Measurements from ENCODE around the gene TRIM41.

TRIM41 gene

DNA sequence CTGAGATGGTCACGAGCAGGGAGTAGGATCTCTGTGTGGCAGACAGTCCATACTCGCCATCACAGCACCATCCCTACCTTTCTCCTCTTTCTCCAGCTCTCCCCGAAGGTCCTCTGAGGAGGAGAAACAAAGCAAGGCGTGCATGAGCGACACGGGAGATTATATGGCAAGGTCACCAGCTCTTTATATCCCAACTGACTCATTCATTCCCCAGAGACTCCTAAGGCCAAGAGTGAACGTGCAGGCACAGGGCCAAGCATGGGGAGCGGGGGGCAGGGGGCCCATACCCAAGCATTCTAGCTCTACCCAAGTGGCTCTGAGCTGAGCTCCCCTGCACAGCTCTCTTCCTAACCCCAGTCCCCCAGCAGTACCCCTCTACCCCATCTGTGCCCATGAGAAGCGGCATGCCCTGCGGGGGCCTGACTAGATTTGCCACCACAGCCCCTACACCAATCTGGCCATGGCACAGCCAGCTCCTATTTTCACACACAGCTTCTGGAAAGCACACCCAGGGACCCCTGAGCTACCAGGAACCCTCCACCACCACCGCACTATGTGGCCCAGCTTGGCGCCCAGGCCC, 24.9 kb upstream of the TRIM41 start:
- no peak for DNase-seq (ENCODE audit: low read depth in 1 of 2, low spot score in 1 of 2)
- no peaks in the 10 kb centered on the region for H3K27me3 ChIP-seq (ENCODE audit: insufficient read depth, poor library complexity, severe bottlenecking)
- H3K4me3 ChIP-seq (replicated peaks; ENCODE audit: insufficient read depth, low read length), result no peak overlapping the region
- TF ChIP-seq, protein P1, sequence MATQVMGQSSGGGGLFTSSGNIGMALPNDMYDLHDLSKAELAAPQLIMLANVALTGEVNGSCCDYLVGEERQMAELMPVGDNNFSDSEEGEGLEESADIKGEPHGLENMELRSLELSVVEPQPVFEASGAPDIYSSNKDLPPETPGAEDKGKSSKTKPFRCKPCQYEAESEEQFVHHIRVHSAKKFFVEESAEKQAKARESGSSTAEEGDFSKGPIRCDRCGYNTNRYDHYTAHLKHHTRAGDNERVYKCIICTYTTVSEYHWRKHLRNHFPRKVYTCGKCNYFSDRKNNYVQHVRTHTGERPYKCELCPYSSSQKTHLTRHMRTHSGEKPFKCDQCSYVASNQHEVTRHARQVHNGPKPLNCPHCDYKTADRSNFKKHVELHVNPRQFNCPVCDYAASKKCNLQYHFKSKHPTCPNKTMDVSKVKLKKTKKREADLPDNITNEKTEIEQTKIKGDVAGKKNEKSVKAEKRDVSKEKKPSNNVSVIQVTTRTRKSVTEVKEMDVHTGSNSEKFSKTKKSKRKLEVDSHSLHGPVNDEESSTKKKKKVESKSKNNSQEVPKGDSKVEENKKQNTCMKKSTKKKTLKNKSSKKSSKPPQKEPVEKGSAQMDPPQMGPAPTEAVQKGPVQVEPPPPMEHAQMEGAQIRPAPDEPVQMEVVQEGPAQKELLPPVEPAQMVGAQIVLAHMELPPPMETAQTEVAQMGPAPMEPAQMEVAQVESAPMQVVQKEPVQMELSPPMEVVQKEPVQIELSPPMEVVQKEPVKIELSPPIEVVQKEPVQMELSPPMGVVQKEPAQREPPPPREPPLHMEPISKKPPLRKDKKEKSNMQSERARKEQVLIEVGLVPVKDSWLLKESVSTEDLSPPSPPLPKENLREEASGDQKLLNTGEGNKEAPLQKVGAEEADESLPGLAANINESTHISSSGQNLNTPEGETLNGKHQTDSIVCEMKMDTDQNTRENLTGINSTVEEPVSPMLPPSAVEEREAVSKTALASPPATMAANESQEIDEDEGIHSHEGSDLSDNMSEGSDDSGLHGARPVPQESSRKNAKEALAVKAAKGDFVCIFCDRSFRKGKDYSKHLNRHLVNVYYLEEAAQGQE (IDR thresholded peaks at IDR 0.05; ENCODE audit: insufficient replicate concordance, low read depth), result no peak
- TF ChIP-seq POLR2AphosphoS5 (IDR thresholded peaks at IDR 0.05; ENCODE audit: low read depth) (no peak), CTCF (IDR thresholded peaks at IDR 0.05; ENCODE audit: insufficient read depth, low read length) (no peak), GABPA (IDR thresholded peaks at IDR 0.05; ENCODE audit: low read depth) (no peak), SPI1 (IDR thresholded peaks at IDR 0.05; ENCODE audit: borderline replicate concordance, low read depth) (no peak)
- H3K27ac ChIP-seq (replicated peaks), result no peak overlapping the region

DNA sequence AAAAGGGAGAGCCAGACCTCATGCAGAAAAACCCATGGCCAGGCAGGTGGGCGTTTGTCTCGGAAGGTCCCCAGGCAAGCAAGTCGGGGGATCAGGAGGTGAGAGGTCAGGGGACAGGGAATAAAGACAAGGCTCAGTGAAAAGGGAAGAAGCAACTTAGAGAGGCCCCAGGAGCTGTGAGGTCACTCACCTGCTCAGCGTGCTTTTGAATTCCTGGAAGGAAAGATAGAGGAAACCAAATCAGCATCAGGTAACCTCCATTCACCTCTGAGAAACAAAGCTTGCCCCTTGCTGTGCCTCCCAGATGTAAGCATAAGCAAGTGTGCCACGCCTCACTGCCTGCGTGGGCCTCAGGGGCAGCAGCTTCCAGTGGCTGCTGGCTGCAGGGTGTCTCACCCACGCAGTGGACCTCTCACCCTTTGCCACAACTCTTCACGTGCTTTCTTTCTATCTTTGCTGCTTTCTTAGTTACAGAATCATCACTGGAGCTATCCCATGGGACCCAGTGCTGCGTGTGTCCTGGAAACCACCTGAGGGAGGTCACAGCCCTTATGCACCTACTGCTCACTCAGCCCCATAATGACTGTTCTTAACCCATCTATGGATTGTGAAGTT, 24.1 kb upstream of the TRIM41 start:
- Histone ChIP-seq H3K4me3 (replicated peaks; ENCODE audit: insufficient read depth, low read length) (no peak overlapping the region), H3K27ac (replicated peaks) (no peak overlapping the region), H3K27me3 (ENCODE audit: insufficient read depth, poor library complexity, severe bottlenecking) (no peaks in the 10 kb centered on the region)
- no peak for TF ChIP-seq GABPA (IDR thresholded peaks at IDR 0.05; ENCODE audit: low read depth)
- no peak for TF ChIP-seq POLR2AphosphoS5 (IDR thresholded peaks at IDR 0.05; ENCODE audit: low read depth)
- no peak for TF ChIP-seq SPI1 (IDR thresholded peaks at IDR 0.05; ENCODE audit: borderline replicate concordance, low read depth)
- TF ChIP-seq CTCF (IDR thresholded peaks at IDR 0.05; ENCODE audit: insufficient read depth, low read length), result no peak
- TF ChIP-seq, protein P1 (IDR thresholded peaks at IDR 0.05; ENCODE audit: insufficient replicate concordance, low read depth), result no peak
- DNase-seq (ENCODE audit: low read depth in 1 of 2, low spot score in 1 of 2), result no peak

GRCh38 chr5:181199881-181200638, 23.0 kb upstream of the TRIM41 start:
- DNase-seq (ENCODE audit: low read depth in 1 of 2, low spot score in 1 of 2), result no peak
- H3K27ac ChIP-seq (replicated peaks), result no peak overlapping the region
- H3K4me3 ChIP-seq (replicated peaks; ENCODE audit: insufficient read depth, low read length), result no peak overlapping the region
- H3K27me3 ChIP-seq (ENCODE audit: insufficient read depth, poor library complexity, severe bottlenecking), result peaks cover 4% of the 10 kb centered on the region
- TF ChIP-seq POLR2AphosphoS5 (IDR thresholded peaks at IDR 0.05; ENCODE audit: low read depth) (no peak), CTCF (IDR thresholded peaks at IDR 0.05; ENCODE audit: insufficient read depth, low read length) (no peak), GABPA (IDR thresholded peaks at IDR 0.05; ENCODE audit: low read depth) (no peak), SPI1 (IDR thresholded peaks at IDR 0.05; ENCODE audit: borderline replicate concordance, low read depth) (no peak; the same call in 1 of the 2 replicates)
- TF ChIP-seq, protein P1 (IDR thresholded peaks at IDR 0.05; ENCODE audit: insufficient replicate concordance, low read depth), result no peak
